Measurements from ENCODE around the gene TMEM138. TPM values are rescaled to one million over a fixed set of nuclear protein-coding genes. Genes with fewer than 3 reads are reported as not detected.

TMEM138 gene
- total and polyA plus RNA-seq, 2 of the 13 experiments (the other 11 are each of a cell fraction or from before 2014, with no cell fraction given), result 43.5 to 61.0 TPM

- TF ChIP-seq ZFP62 (CRISPR knock-in tag; IDR thresholded peaks at IDR 0.05) (no peak), ZNF280B (CRISPR knock-in tag; IDR thresholded peaks at IDR 0.05; ENCODE audit: borderline replicate concordance) (peak; percentile 53; the same call in 1 of the 2 replicates), ZSCAN12 (CRISPR knock-in tag; IDR thresholded peaks at IDR 0.05) (no peak), BCL3 (CRISPR knock-in tag; IDR thresholded peaks at IDR 0.05) (no peak), GMEB1 (CRISPR knock-in tag; IDR thresholded peaks at IDR 0.05; ENCODE audit: borderline replicate concordance) (no peak), ZNF335 (CRISPR knock-in tag; IDR thresholded peaks at IDR 0.05) (0 out of 2 replicates have a peak, but pooled peaks have one; percentile 38), ZNF205 (CRISPR knock-in tag; IDR thresholded peaks at IDR 0.05) (peak; percentile 40; the same call in 1 of the 2 replicates), SRSF4 (IDR thresholded peaks at IDR 0.05; ENCODE audit: low read depth, low read length, poor library complexity, severe bottlenecking) (no peak), ZNF549 (CRISPR knock-in tag; IDR thresholded peaks at IDR 0.05) (no peak), PHF5A (CRISPR knock-in tag; IDR thresholded peaks at IDR 0.05; ENCODE audit: low read depth, unreplicated experiment) (peak; percentile 67), DDIT3 (CRISPR knock-in tag; IDR thresholded peaks at IDR 0.05) (no peak), HNRNPL (IDR thresholded peaks at IDR 0.05; ENCODE audit: low read depth, low read length) (no peak), ZSCAN9 (CRISPR knock-in tag; IDR thresholded peaks at IDR 0.05; ENCODE audit: borderline replicate concordance) (no peak)
These were observed 27.5 kb upstream of the TMEM138 start (continued) for GRCh38 chr11:61334434-61335354.
